H1 (cell line): ENCODE data around the gene KSR2. TPM values are rescaled to one million over a fixed set of nuclear protein-coding genes. Genes with fewer than 3 reads are reported as not detected.

ENCODE experiments used
- ASH2L ChIP-seq: fragments of 200-600, 300-600 bp; sonication (generic); IDR thresholded peaks from one replicate; pipeline ENCODE4 v1.7.1; 2017; ENCODE audit warnings: low read length
- BACH1 ChIP-seq: IDR thresholded peaks from 2 replicates; pipeline ENCODE4 v1.6.1; 2012; ENCODE audit warnings: low read length, improper control_type of control experiment
- BRCA1 ChIP-seq: IDR thresholded peaks from 2 replicates; pipeline ENCODE4 v1.6.1; 2012; ENCODE audit warnings: low read depth, low read length, improper control_type of control experiment
- CHD2 ChIP-seq: IDR thresholded peaks from 2 replicates; pipeline ENCODE4 v1.6.1; 2012; ENCODE audit warnings: low read length, improper control_type of control experiment
- CREB1 ChIP-seq: IDR thresholded peaks from 2 replicates; pipeline ENCODE4 v1.6.1; 2012; ENCODE audit warnings: inconsistent platforms
- CTCF ChIP-seq, 3 experiments: IDR thresholded peaks; 1 replicate in 2 of 3; 2 replicates in 1 of 3; pipeline versions ENCODE4 v1.5.1 to v1.6.1; 2011; ENCODE audit warnings: low read length in 3 of 3, mild to moderate bottlenecking in 3 of 3, inconsistent platforms in 2 of 3, low read depth in 1 of 3, moderate library complexity in 1 of 3; ENCODE audit not compliant: insufficient read depth in 1 of 3; ENCODE audit errors: control extremely low read depth in 1 of 3
- EP300 ChIP-seq, 2 experiments: IDR thresholded peaks; 1 replicate in 1 of 2; 2 replicates in 1 of 2; pipeline ENCODE4 v1.6.1; 2011 to 2012; ENCODE audit warnings: low read depth in 2 of 2, low read length in 2 of 2, mild to moderate bottlenecking in 2 of 2, borderline replicate concordance in 1 of 2, inconsistent platforms in 1 of 2, moderate library complexity in 1 of 2
- GABPA ChIP-seq: IDR thresholded peaks from 2 replicates; pipeline ENCODE4 v1.6.1; 2011; ENCODE audit warnings: mild to moderate bottlenecking, low read length, moderate library complexity, borderline replicate concordance; ENCODE audit not compliant: insufficient read depth
- GTF2F1 ChIP-seq: IDR thresholded peaks from 2 replicates; pipeline ENCODE4 v1.6.1; 2012; ENCODE audit warnings: low read depth, low read length, improper control_type of control experiment, borderline replicate concordance
- HDAC6 ChIP-seq: IDR thresholded peaks from one replicate; pipeline ENCODE4 v1.7.1; 2012; ENCODE audit warnings: low read depth, mild to moderate bottlenecking, inconsistent platforms, low read length, moderate library complexity
- JUN ChIP-seq: IDR thresholded peaks from 2 replicates; pipeline ENCODE4 v1.6.1; 2011; ENCODE audit warnings: low read depth, mild to moderate bottlenecking, improper control_type of control experiment, low read length
- MAX ChIP-seq: IDR thresholded peaks from 2 replicates; pipeline ENCODE4 v1.6.1; 2012; ENCODE audit warnings: inconsistent platforms
- RBBP5 ChIP-seq: IDR thresholded peaks from 2 replicates; pipeline ENCODE4 v1.7.1; 2012; ENCODE audit warnings: low read depth, mild to moderate bottlenecking, inconsistent platforms, low read length, moderate library complexity, borderline replicate concordance
- SIN3A ChIP-seq, 2 experiments: IDR thresholded peaks in 1 of 2; conservative IDR thresholded peaks in 1 of 2; 2 replicates each; pipeline ENCODE4 v1.6.1; 2011 to 2012; ENCODE audit warnings: low read length in 2 of 2, improper control_type of control experiment in 1 of 2, low read depth in 1 of 2, mild to moderate bottlenecking in 1 of 2
- SIRT6 ChIP-seq: IDR thresholded peaks from one replicate; pipeline ENCODE4 v1.7.1; 2012; ENCODE audit warnings: low read length, inconsistent platforms
- SP4 ChIP-seq: IDR thresholded peaks from 2 replicates; pipeline ENCODE4 v1.6.1; 2012; ENCODE audit warnings: low read length, inconsistent platforms
- SRF ChIP-seq: IDR thresholded peaks from 2 replicates; pipeline ENCODE4 v1.6.1; 2011; ENCODE audit warnings: mild to moderate bottlenecking, low read depth, low read length, moderate library complexity
- TAF1 ChIP-seq: IDR thresholded peaks from 2 replicates; pipeline ENCODE4 v1.6.1; 2011; ENCODE audit warnings: mild to moderate bottlenecking, low read depth, low read length
- TBP ChIP-seq: IDR thresholded peaks from 2 replicates; pipeline ENCODE4 v1.6.1; 2011; ENCODE audit warnings: low read depth, low read length, improper control_type of control experiment
- TCF12 ChIP-seq: IDR thresholded peaks from 2 replicates; pipeline ENCODE4 v1.6.1; 2011; ENCODE audit warnings: low read depth, mild to moderate bottlenecking, low read length
- polyA plus RNA-seq, 7 experiments: library from polyadenylated mRNA; depleted of rRNA in 3 of 7; stranded (reverse) in 5 of 7; unstranded in 2 of 7; fragments of >200 nt in 5 of 7; fragments of 200-250 nt in 2 of 7; gene quantifications; 1 replicate in 5 of 7; 2 replicates in 1 of 7; 4 replicates in 1 of 7; pipeline versions ENCODE4 v1.2.1 to v1.2.3, GENCODE V29; 2011 to 2013; ENCODE audit warnings: missing spikeins in 2 of 7, mixed read lengths in 2 of 7
- total RNA-seq: library from RNA; stranded (reverse); fragmentation: NEBNext Ultra II Directional; extraction: Animal tissue kit (Norgen Biotek cat#: 25700); gene quantifications from 2 replicates; pipeline ENCODE4 v1.2.1, GENCODE V29; 2021
- TF ChIP-seq, protein P1 (sequence below): IDR thresholded peaks from 2 replicates; pipeline ENCODE4 v1.6.1; 2011; ENCODE audit warnings: low read length, improper control_type of control experiment

Gene KSR2
- total and polyA plus RNA-seq, 2 of the 8 experiments (the other 6 are each of a cell fraction or from before 2014, with no cell fraction given): 0.74 to 2.2 TPM

GRCh38 chr12:118016424-118017264 is 47.9 kb upstream of the KSR2 start, which contains the start of gene RFC5 (continued):
- TF ChIP-seq BRCA1: peak; percentile 96
- TF ChIP-seq CTCF (IDR thresholded peaks at IDR 0.05; ENCODE audit: control extremely low read depth in 1 of 3, insufficient read depth in 1 of 3, low read depth in 1 of 3, low read length in 3 of 3): no peak
- peak; percentile 25; the same call in 1 of the 2 replicates for TF ChIP-seq BACH1
- TF ChIP-seq RBBP5: no peak
- TF ChIP-seq EP300 (IDR thresholded peaks at IDR 0.05; ENCODE audit: borderline replicate concordance in 1 of 2, low read depth in 2 of 2, low read length in 2 of 2): no peak
- no peak for TF ChIP-seq GABPA
- TF ChIP-seq TBP: peak; percentile 90
- peak; percentile 95 for TF ChIP-seq TAF1
- TF ChIP-seq GTF2F1: peak; percentile 70; the same call in 1 of the 2 replicates
- no peak for TF ChIP-seq TCF12
- no peak for TF ChIP-seq SIRT6
- TF ChIP-seq ASH2L: peak; percentile 88
- TF ChIP-seq MAX: peak; percentile 79
- peak; percentile 79 for TF ChIP-seq CREB1
- TF ChIP-seq HDAC6: no peak
- peak; percentile 81 to 97; a peak in 3 of 4 replicates for TF ChIP-seq SIN3A (conservative IDR thresholded peaks at IDR 0.05 in 1 of 2, IDR thresholded peaks at IDR 0.05 in 1 of 2; ENCODE audit: low read depth in 1 of 2, low read length in 2 of 2)
- no peak for TF ChIP-seq JUN
- no peak for TF ChIP-seq SP4
- no peak for TF ChIP-seq SRF
- TF ChIP-seq, protein P1, sequence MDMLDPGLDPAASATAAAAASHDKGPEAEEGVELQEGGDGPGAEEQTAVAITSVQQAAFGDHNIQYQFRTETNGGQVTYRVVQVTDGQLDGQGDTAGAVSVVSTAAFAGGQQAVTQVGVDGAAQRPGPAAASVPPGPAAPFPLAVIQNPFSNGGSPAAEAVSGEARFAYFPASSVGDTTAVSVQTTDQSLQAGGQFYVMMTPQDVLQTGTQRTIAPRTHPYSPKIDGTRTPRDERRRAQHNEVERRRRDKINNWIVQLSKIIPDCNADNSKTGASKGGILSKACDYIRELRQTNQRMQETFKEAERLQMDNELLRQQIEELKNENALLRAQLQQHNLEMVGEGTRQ: no peak
- peak; percentile 100 for TF ChIP-seq CHD2
